GM19468 (cell line): ENCODE data around the gene SEC61B.

ENCODE experiments used
- ATAC-seq: cut with Tn5 transposase; IDR thresholded peaks from one replicate; pipeline ENCODE4 v1.9.1; 2021; ENCODE audit warnings: mild to moderate bottlenecking, moderate library complexity, moderate number of reproducible peaks; ENCODE audit not compliant: unreplicated experiment; ENCODE audit errors: extremely low read depth

Gene SEC61B

GRCh38 chr9:99266255-99267023 lies 44.4 kb downstream of the SEC61B start:
- ATAC-seq, result peak; percentile 59

- ATAC-seq, result no peak
Observed at GRCh38 chr9:99269416-99269815, 47.3 kb downstream of the SEC61B start.

GRCh38 chr9:99270491-99270890 lies 48.4 kb downstream of the SEC61B start:
- ATAC-seq, result no peak

GRCh38 chr9:99272836-99273235 lies 50.8 kb downstream of the SEC61B start:
- ATAC-seq, result no peak

- ATAC-seq, result no peak
Observed at GRCh38 chr9:99274016-99274415, 51.9 kb downstream of the SEC61B start.

- no peak for ATAC-seq
Observed at GRCh38 chr9:99274495-99274894, 52.4 kb downstream of the SEC61B start.
